Glutamatergic neuron (in vitro differentiated cells): ENCODE results near the gene SLC18A3. TPM values are rescaled to one million over a fixed set of nuclear protein-coding genes. Genes with fewer than 3 reads are reported as not detected.

Source experiments
- DNase-seq: peaks from one replicate; pipeline ENCODE4 v3.0.0; 2022
- H3K27ac Mint-ChIP-seq: one replicate; pipeline ENCODE4 v1.8.0; 2020; ENCODE audit warnings: mild to moderate bottlenecking, mixed read lengths, inconsistent platforms; ENCODE audit not compliant: unreplicated experiment
- H3K27me3 Mint-ChIP-seq: one replicate; pipeline ENCODE4 v1.8.0; 2020; ENCODE audit warnings: mild to moderate bottlenecking, moderate library complexity, mixed read lengths, inconsistent platforms; ENCODE audit not compliant: unreplicated experiment
- H3K36me3 Mint-ChIP-seq: one replicate; pipeline ENCODE4 v1.8.0; 2020; ENCODE audit warnings: mild to moderate bottlenecking, mixed read lengths, inconsistent platforms; ENCODE audit not compliant: unreplicated experiment
- H3K4me1 Mint-ChIP-seq: one replicate; pipeline ENCODE4 v1.8.0; 2020; ENCODE audit warnings: mild to moderate bottlenecking, low read depth, mixed read lengths, inconsistent platforms; ENCODE audit not compliant: unreplicated experiment
- H3K4me3 Mint-ChIP-seq: one replicate; pipeline ENCODE4 v1.8.0; 2020; ENCODE audit warnings: mild to moderate bottlenecking, mixed read lengths, inconsistent platforms; ENCODE audit not compliant: unreplicated experiment
- H3K9me3 Mint-ChIP-seq: one replicate; pipeline ENCODE4 v1.8.0; 2020; ENCODE audit warnings: mild to moderate bottlenecking, moderate library complexity, mixed read lengths, inconsistent platforms; ENCODE audit not compliant: unreplicated experiment
- CTCF ChIP-seq: fragments of 200-600 bp; sonication (generic); IDR thresholded peaks from one replicate; pipeline ENCODE4 v1.5.0; 2021; ENCODE audit not compliant: partially characterized antibody, unreplicated experiment
- total RNA-seq: library from RNA; stranded (reverse); fragmentation: NEBNext Ultra II Directional; extraction: Animal tissue kit (Norgen Biotek cat#: 25700); gene quantifications from one replicate; pipeline ENCODE4 v1.2.1, GENCODE V29; 2021; ENCODE audit not compliant: unreplicated experiment

The SLC18A3 gene
- total RNA-seq, 1 donor from 2014 or later: 21.5 TPM

GRCh38 chr10:49616421-49617101, 6.5 kb downstream of the SLC18A3 start:
- TF ChIP-seq CTCF: no peak
- Mint-ChIP-seq H3K27me3 (peaks cover 35% of the 10 kb centered on the region), H3K27ac (no peak overlapping the region), H3K4me3 (no peak overlapping the region), H3K9me3 (peaks cover 16% of the 10 kb centered on the region), H3K36me3 (peaks cover 6% of the 10 kb centered on the region), H3K4me1 (peaks cover 36% of the 10 kb centered on the region)
- no peak for DNase-seq

- H3K9me3 Mint-ChIP-seq: peaks cover 13% of the 10 kb centered on the region
- DNase-seq: peak; percentile 13
- no peak overlapping the region for H3K27ac Mint-ChIP-seq
- H3K4me1 Mint-ChIP-seq: peaks cover 36% of the 10 kb centered on the region
- no peak for TF ChIP-seq CTCF
- H3K27me3 Mint-ChIP-seq: peaks cover 33% of the 10 kb centered on the region
- H3K4me3 Mint-ChIP-seq: no peak overlapping the region
- H3K36me3 Mint-ChIP-seq: peaks cover 6% of the 10 kb centered on the region
Measured at GRCh38 chr10:49617121-49618020, 7.3 kb downstream of the SLC18A3 start.

GRCh38 chr10:49618821-49619220, 8.7 kb downstream of the SLC18A3 start:
- Mint-ChIP-seq H3K4me3 (no peak overlapping the region), H3K9me3 (peaks cover 5% of the 10 kb centered on the region), H3K36me3 (peaks cover 6% of the 10 kb centered on the region), H3K27ac (no peak overlapping the region), H3K4me1 (peaks cover 31% of the 10 kb centered on the region), H3K27me3 (peaks cover 24% of the 10 kb centered on the region)
- TF ChIP-seq CTCF: no peak
- DNase-seq: no peak

GRCh38 chr10:49619613-49620012, 9.5 kb downstream of the SLC18A3 start:
- Mint-ChIP-seq H3K27ac (peak overlapping the region; percentile 87), H3K9me3 (peaks cover 7% of the 10 kb centered on the region), H3K27me3 (peaks cover 27% of the 10 kb centered on the region), H3K4me3 (no peak overlapping the region), H3K36me3 (peaks cover 9% of the 10 kb centered on the region), H3K4me1 (peaks cover 31% of the 10 kb centered on the region)
- no peak for TF ChIP-seq CTCF
- DNase-seq: no peak
